NCI-H2227 (cell line): ENCODE measurements around the gene S100A4.
"Not testable (repeated sequence)": the region's sequence is repeated elsewhere in the genome, so short reads cannot be mapped to it uniquely, and the experiment has no call there.

Experiments
- DNase-seq: peaks from one replicate; lab custom pipeline; 2025; ENCODE audit not compliant: unreplicated experiment; lab: John Stamatoyannopoulos, UW

Gene S100A4

GRCh38 chr1:153545067-153546055 lies at the start of gene S100A4:
Gene S100A4 (minus strand): TSS chr1:153545806. CDS start chr1:153544794, 1,012 bp downstream.
- DNase-seq = peak; percentile 78

GRCh38 chr1:153592748-153593147 lies 47.1 kb upstream of the S100A4 start:
- no peak for DNase-seq

GRCh38 chr1:153588482-153588881 lies 42.9 kb upstream of the S100A4 start:
- DNase-seq = no peak

GRCh38 chr1:153588033-153588432 lies 42.4 kb upstream of the S100A4 start:
- not testable (repeated sequence) for DNase-seq

- DNase-seq = no peak
Observed at GRCh38 chr1:153587314-153587713, 41.7 kb upstream of the S100A4 start.

- no peak for DNase-seq
Observed at GRCh38 chr1:153586347-153586746, 40.7 kb upstream of the S100A4 start.

GRCh38 chr1:153585006-153585405 lies 39.4 kb upstream of the S100A4 start:
- no peak for DNase-seq

GRCh38 chr1:153583976-153584375 lies 38.4 kb upstream of the S100A4 start:
- DNase-seq = no peak

GRCh38 chr1:153583514-153583913 lies 37.9 kb upstream of the S100A4 start:
- not testable (repeated sequence) for DNase-seq

- DNase-seq = not testable (repeated sequence)
Observed at GRCh38 chr1:153582836-153583235, 37.2 kb upstream of the S100A4 start.

GRCh38 chr1:153578936-153579335 lies 33.3 kb upstream of the S100A4 start:
- no peak for DNase-seq

- no peak for DNase-seq
Observed at GRCh38 chr1:153578490-153578889, 32.9 kb upstream of the S100A4 start.

- peak; percentile 57 for DNase-seq
Observed at GRCh38 chr1:153577624-153578051, 32.0 kb upstream of the S100A4 start.

GRCh38 chr1:153577138-153577537 lies 31.5 kb upstream of the S100A4 start:
- DNase-seq = no peak

- not testable (repeated sequence) for DNase-seq
Observed at GRCh38 chr1:153575497-153575896, 29.9 kb upstream of the S100A4 start.

- DNase-seq = not testable (repeated sequence)
Observed at GRCh38 chr1:153575081-153575491, 29.5 kb upstream of the S100A4 start.

- DNase-seq = peak; percentile 38
Observed at GRCh38 chr1:153573351-153573750, 27.7 kb upstream of the S100A4 start.

GRCh38 chr1:153572569-153573015 lies 27.0 kb upstream of the S100A4 start:
- peak; percentile 43 for DNase-seq

- DNase-seq = no peak
Observed at GRCh38 chr1:153571706-153572105, 26.1 kb upstream of the S100A4 start.

GRCh38 chr1:153570874-153571273 lies 25.3 kb upstream of the S100A4 start:
- DNase-seq = no peak

GRCh38 chr1:153569465-153569864 lies 23.9 kb upstream of the S100A4 start:
- no peak for DNase-seq

GRCh38 chr1:153568367-153569099 lies 22.9 kb upstream of the S100A4 start:
- DNase-seq = peak; percentile 91
